HG02973 (cell line): ENCODE data around the gene WEE2.
A peak's percentile ranks its signal among the peaks of the same experiment; 100 is the strongest.
"Not testable (repeated sequence)": the region's sequence is repeated elsewhere in the genome, so short reads cannot be mapped to it uniquely, and the experiment has no call there.

Experiments used
- ATAC-seq: cut with Tn5 transposase; IDR thresholded peaks from one replicate; pipeline ENCODE4 v1.9.1; 2021; ENCODE audit warnings: moderate library complexity; ENCODE audit not compliant: unreplicated experiment

The WEE2 gene

GRCh38 chr7:141689072-141689825 lies 18.9 kb upstream of the WEE2 start:
- not testable (repeated sequence) for ATAC-seq

DNA sequence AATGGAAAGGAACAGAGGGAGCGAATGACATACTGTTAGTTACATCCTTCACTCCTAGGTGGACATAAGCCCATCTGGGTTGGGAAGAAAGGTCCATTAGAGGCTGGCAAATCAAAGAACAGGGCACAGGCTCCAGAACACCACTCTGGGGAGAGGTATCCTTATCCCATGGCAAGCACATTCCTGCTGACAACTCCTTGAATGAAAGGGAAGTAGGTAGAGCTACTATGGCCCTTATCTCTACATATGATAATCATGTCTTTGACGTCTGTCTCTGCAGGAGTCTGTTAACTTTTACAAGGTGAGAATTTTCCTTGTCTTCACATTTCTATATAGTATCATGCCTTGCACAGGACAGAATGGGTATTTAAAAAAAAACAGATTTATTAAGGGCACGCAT lies 16.6 kb upstream of the WEE2 start:
- no peak for ATAC-seq

DNA sequence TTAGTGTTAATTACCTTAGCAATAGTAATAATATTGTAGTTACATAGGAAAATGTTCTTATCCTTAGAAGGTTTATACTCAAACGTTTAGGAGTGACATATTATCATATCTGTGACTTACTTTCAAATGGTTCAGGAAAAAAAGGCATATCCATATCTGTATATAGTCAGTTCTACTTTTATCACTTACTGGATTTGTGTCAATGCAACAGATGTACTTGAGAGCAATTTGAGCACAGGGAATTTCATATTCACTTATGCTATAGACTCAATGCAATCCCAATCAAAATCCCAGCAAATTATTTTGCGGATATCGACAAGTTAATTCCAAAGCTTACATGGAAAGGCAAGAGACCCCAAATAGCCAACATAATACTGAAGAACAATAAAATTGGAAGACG lies 16.2 kb upstream of the WEE2 start:
- no peak for ATAC-seq

DNA sequence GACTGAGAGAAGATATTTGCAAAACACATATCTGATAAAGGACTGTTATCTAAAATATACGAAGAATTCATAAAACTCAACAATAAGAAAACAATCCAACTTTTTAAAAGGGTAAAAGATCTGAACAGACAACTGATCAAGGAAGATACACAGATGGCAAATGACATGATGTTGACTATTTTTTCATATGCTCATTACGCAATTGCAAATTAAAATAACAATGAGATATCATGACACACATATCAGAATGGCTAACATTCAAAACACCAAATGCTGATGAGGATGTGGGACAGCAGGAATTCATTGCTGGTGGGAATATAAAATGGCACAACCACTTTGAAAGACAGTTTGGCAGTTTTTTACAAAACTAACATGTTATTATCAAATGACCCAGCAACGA lies 15.1 kb upstream of the WEE2 start:
- ATAC-seq = no peak

DNA sequence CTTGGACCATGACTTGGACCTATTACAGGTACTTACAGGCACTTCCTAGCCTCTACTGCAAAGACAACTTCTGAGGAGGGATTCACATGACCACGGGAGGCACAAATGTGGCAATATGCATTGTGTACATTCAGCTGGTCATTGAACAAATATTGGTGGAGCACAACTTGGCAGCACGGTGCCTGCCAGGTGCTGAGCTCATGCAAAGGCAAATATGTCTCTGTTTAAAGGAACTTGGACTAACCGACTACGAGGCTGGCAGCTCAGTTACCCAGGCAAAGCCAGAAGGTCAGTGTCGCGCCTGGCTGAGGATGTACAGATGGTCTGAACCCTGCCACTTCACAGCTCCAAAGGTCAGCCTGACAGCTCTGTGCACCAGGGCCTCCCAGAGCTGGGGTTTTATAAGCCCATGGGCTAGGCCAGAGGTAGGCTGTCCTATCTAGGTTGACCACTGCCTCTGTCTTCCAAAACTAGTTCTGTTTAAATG lies 12.3 kb upstream of the WEE2 start:
- ATAC-seq = no peak

DNA sequence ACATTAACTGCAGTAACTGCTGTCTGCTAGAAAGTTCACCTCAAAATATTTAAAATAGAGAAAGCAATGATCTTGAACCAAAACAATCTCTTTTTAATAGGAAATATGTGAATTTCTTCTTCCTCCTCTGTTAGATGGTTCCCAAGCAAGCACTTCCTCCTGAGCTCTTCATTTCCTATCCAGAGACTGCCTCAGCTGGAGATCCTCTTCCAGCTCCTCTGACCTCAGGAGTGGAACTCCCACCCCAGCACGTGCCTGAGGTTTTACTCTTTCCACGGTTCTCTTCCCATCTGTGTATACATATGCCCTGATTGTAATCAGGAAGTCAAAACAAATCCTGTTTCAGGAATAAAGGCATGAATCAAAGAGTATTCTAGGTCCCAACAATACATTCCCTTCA lies 11.8 kb upstream of the WEE2 start:
- no peak for ATAC-seq

- ATAC-seq = no peak
Observed at GRCh38 chr7:141697211-141697871, 10.8 kb upstream of the WEE2 start.

DNA sequence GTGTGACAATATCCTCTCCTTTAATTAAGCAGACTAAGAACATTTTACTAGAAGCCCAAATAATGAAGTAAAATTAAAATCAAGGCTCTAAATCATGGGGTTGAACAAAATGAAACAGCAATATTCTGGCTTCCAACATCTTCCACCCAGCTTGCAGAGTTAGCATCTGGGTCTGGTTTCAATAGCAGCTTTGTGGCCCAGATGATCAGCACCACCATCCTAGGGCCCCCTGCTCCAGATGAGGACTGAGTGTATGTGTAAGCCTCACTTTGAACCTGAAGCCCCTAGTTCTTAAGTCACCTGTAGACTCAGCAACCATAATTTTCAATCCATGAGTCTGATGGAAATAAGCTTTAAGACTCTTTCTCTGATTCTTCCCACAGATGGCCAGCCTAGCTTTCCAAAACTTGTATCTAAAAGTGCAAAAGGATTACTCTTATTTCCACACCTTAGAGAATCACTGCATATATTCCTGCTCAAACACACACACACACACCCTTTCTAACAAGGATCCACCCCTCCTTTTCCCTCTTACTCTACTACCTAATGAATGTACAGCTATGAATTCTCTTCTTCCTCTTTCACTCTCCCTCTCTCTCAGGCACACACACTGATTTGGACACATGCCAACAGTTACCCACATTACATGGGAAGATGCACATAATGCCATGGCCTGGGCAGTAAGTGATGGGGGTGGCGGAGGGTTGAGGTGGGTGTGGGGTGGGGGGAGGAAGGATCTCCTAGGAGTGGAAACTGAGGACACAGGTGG lies 9.7 kb upstream of the WEE2 start:
- ATAC-seq = no peak

- ATAC-seq = no peak
Observed at GRCh38 chr7:141699860-141700259, 8.3 kb upstream of the WEE2 start.

DNA sequence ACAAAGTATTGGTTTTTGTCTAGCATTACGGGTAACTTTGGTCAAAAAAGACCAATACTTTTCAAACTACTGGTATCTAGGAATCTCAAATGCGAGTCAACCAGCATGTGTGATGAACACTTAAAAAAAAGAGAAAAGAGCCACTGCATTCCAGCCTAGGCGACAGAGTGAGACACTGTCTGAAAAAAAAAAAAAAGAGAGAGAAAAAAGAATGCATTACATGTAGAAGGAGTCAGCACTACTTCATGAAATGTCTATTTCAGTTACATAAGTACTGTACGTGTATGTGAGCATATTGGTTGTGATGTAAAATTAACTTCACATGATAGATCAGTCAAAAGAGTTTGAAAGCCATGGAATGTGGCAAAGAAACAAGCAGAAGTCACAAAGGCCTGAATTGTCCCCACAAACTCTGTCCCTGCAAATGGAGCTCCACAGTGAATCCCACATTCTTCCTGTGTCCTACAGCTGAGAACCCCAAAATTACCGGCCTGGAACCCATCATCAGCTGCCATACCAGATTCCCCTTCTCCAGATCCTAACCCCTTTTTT lies 7.8 kb upstream of the WEE2 start:
- no peak for ATAC-seq

DNA sequence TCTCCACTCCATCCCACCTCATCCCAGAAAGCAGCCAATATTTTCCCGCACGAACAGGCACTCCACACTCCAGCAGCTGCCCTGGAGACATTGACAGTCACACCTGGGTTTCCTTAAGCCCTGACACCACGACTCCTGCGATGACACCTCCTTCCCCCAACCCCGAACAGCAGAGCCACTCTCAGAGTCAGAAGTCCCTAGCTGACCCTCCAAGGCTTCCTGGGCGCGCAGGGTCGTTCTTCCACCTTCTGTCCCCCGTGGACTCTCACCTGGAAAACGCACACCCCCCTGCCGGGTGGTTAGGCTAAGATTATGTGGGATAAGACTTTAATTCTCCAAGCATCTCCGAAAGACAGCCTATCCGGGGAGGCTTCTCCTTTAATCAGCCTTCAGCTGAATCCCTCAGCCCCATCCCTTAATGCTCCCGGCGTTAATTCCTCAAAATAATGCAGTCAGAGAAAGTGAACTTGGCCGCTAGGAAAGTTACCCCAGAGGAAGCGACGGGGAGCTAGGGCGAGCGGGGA lies 7.2 kb upstream of the WEE2 start:
- no peak for ATAC-seq

GRCh38 chr7:141701489-141702046 lies 6.6 kb upstream of the WEE2 start:
- peak; percentile 84 for ATAC-seq

DNA sequence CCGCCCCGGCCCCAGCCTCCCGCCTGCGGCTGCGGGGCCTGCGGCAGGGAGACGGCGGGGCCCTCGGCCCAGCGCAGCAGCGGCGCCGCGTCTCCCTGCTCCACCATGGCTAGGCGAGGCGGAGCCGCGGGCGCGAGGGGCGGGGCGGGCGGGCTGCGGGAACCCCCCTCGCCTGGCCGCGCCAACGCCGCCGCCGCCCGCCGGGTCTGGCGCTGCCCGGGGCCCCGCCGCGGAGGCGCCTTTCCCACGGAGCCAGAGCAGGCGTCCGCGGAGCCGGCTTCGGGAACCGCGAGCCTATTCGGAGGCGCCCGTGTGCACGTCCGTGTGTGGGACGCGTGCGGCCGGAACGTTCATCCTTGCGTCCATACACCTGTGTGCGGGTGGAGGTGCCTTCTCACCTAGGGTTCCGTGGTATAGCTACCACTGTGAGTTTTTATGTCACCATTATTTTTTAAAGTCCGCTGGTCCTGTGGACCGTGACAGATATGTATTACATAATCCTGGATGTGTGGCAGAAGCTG lies 6.0 kb upstream of the WEE2 start, which contains the start of gene DENND11:
Gene DENND11 (minus strand): TSS at position 120 of the 521 bp plus-strand sequence. CDS start 13 bp downstream, at position 107.
- ATAC-seq = peak; percentile 65

DNA sequence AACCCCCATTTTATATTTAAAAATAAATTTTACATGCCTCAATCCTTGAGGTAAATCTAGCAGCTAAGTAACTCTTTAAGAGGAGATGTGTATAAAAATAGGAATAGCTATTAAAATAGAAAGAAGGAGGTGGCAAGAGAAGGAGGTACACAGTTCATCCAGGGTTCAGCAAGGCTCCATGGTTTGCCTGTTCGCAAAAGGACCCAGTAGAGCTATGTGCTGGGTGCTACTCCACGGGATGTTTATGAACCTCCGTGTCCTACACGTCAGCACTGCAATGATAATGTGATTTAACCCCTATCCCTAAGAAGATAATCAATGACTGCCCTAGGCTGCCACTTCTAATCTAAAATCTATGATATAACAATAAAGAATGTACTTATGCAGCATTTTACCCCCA lies 5.3 kb upstream of the WEE2 start:
- ATAC-seq = no peak

DNA sequence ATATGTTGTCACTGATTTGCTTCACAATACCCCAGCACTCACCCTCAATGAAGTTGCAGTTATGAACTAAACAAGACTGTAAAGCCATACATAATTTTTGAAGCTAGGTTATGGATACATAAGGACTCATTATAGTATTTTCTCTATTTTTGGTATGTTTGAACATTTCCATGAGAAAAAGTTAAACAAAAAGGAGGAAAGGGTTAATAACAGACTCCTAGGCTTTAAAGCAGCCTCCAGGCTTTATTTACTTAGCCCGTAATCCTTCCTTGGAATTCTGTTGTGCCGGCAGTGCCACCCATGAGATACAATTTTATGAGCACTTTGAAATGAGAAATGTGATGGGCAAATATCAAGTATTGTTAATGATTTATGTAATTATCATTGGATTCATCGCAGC lies 4.0 kb upstream of the WEE2 start:
- no peak for ATAC-seq

- no peak for ATAC-seq
Observed at GRCh38 chr7:141704741-141705140, 3.4 kb upstream of the WEE2 start.

DNA sequence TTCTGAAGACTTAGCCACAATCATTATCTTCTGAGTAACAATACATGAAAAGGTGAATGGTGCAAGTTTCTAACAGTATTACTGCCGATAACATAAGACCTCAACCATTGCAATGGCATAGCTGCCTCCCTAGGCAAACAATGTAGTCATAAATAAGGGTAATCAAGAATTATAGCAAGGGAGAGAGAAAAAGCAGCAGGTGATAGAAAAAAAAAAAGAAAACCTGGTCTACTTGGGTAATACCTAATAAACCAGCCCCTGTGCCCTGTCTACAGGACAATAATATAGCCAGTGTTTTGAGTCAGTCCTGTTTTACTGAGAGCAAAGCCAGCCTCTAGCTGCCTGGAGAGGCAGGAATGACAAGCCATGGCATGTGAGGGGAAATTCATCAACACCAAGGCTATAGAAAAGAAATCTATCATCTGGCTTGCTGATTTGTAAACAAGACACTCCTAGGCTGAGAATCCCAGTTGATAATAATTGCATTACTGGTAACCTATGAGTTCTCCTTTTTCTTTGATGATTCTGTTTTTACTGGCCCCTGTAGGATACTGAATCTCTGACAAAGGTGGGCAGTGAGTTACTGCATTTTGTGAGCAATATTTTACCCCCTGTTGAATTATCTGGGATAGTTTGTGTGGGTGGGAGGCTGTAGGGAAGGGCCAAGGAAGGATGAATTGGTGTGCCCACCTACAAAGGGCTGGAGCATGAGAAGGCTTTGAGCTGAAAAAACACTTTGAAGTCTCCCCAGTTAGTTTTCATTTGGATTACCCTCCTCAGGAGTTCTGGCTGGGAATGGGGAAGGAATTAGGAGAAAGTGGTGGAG lies 1.7 kb upstream of the WEE2 start:
- ATAC-seq = no peak

DNA sequence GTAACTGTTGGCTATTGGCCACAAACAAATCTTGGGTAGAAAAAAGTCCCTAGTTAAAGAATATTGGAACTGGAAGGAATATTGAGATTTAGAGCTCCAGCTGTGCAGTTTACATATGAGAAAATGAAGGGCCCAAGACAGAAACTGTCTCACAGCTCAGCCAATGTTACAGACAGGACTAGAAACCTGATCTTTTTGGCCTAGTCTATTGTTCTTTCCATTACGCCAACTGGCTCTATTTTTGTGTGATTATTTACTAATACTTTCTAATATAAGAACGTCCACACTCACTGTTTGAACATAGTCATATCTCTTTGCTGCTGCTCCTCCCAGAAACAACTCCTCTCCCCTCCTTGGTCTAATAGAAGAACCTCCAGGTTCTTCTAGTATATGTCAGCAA lies 1.2 kb downstream of the WEE2 start:
- no peak for ATAC-seq

GRCh38 chr7:141709749-141710148 lies 1.6 kb downstream of the WEE2 start:
- ATAC-seq = no peak

GRCh38 chr7:141710301-141710700 lies 2.1 kb downstream of the WEE2 start:
- no peak for ATAC-seq
